ENCODE data around the gene PPP1R16B.
A peak's percentile ranks its signal among the peaks of the same experiment; 100 is the strongest.
"Not testable (repeated sequence)": the region's sequence is repeated elsewhere in the genome, so short reads cannot be mapped to it uniquely, and the experiment has no call there.

The PPP1R16B gene

GRCh38 chr20:38794057-38794456 lies 11.4 kb upstream of the PPP1R16B start:
- DNase-seq: not testable (repeated sequence)

- no peak for DNase-seq
These were observed 7.2 kb upstream of the PPP1R16B start for GRCh38 chr20:38798266-38798665.

DNA sequence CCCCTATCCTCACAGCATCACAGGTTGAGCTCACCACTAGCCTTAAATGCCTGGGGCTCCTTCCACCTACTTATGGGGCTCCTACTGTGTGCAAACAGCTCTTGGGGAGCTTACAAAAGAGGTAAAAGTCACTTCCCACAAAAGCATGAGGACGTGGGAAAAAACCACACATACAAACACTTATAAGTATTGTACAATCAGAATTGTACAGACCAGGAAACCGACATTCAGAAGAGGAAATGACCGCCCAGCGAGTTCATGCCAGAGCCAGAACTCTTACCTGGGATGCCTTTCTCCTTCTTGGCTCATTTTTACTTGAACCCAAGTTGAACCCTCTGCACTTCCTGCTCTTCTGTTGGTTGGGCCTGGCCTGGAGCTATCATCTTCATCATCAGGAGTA lies 6.3 kb upstream of the PPP1R16B start:
- DNase-seq: no peak

DNA sequence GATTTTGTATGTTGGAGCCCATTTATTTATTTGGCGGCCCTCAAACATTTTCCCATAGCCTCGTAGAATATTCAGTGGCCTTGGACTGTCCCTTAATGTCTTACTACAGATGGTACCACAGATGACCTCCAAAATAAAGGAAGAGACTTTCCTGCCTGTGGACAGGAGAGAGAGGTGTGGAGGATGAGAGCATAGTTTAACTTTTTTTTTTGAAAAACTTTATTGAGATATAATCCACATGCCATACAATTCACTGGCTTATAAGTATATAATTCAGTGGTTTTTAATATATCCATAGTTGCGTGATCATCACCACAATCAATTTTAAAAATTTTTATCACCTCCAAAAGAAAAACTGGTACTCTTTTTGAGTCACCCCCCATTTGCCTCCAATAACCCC lies 4.6 kb upstream of the PPP1R16B start:
- DNase-seq: no peak

DNA sequence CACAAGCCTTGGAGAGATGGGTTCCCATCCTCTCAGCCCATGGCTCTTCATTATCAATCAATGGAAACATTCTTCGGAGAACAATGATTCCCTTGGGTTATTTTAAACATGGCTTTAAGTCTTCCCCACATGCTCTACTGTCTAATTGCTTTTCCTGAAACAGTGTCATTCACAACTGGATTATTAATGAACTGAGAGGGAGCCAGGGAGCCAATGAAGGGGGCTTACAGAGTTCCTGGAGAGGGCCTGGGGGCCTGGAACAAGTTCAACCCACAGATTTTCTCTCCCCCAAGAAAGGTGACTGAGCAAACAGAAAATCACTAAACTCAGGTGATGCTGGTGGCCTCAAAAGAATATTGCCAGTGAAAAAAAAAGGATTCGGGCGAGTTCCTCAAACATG lies 1.3 kb upstream of the PPP1R16B start:
- DNase-seq: no peak

- DNase-seq: peak; percentile 67 to 75
These were observed 605 bp upstream of the PPP1R16B start for GRCh38 chr20:38804682-38805501.

DNA sequence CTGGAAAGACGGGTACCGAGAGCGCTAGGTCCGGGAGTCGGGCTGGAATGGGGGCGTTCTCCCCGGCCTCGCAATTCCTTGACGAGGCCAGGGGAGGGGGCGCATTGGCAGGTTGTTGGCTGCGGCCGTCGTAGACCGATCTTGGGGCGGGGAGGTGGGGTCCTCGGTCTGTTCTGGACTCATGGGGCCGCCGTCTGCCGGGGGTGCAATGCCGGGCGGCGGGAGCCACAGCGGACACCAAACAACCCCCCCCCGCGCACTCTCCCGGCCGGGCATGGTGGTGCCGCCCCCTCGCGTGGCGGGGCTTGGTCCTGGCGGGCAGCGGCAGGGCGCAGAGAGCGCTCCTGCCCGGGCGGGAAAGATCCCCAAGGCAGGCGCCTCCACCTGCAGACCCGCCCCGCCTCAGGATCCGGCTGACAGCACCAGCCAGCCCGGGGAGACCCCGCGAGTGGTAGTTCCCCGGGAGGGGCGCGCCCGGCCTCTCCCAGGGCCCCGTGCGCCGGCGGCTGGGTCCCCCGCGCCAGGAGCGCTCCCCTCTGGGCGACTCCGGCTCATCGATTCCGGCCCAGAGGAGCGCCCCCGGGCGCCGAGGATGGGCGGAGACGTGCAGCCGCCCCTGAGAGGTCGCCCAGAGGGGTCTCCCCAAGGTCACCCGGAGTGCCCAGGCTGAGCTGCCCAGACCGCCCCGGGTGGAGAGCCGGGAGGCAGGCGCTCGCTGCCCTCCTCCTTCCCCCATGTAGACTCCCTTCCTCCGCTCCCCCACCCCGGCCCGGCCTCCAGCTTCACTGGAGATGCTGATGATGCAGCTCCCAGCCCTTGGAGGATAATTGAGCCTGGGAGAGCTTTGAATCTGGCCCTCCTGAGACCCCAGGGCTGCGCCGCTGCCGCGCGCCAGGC lies 709 bp downstream of the PPP1R16B start:
- DNase-seq: peak; percentile 45 to 48

- DNase-seq: peak; percentile 35 to 39
These were observed 1.6 kb downstream of the PPP1R16B start for GRCh38 chr20:38806855-38807655.

DNA sequence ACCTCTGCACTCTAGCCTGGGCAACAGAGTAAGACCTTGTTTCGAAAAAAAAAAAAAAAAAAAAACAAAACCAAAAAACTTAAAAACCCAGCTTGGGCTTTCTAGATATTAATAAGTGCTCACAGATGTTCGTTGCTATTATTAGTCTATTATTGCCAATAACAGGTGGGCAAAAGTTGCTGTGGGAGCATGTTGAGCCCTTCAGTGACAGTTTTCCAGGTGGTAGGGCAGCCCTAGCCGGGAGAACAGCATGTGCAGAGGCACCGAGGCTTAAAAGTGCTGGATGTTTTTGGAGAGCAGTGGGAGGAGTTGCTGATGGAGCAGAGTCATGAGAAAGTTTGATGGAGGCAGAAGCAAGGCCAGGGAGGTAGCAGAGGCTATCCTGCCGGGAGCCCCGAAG lies 4.4 kb downstream of the PPP1R16B start:
- no peak for DNase-seq

DNA sequence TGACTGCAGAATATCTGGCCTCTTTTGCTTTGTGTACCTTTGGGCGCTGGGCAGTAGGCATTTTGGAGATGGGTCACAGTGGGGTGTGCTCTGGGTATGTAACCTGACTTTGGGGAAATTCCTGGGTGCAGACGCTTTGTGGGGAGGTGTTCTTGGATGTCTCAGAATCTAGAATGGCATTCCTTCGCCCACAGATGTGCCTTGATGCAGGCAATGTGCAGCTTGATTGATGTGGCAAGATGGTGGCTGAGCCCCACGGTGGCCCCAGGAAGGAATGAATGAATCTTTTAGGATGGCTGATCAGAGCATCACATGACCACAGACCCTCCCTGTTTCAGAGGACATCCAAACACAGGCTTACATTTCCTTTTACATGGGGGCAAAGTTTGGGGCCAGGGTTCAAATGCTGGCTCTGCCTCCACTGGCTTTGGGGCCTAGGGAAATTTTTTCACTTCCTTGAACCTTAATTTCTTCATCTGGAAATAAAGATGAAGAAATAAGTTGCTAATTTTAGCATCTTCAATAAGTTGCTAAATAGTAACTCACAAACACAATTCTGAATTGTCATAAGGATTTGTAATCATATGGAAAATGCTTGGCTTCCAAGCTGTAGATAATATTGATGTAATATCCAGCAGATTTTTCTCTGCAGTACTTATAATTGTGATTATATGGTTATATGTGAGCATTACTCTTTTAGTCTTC lies 5.6 kb downstream of the PPP1R16B start:
- DNase-seq: no peak

GRCh38 chr20:38811769-38812168 lies 6.3 kb downstream of the PPP1R16B start:
- DNase-seq: no peak

GRCh38 chr20:38812182-38812581 lies 6.7 kb downstream of the PPP1R16B start:
- no peak for DNase-seq

- no peak for DNase-seq
These were observed 7.4 kb downstream of the PPP1R16B start for GRCh38 chr20:38812709-38813573.

DNA sequence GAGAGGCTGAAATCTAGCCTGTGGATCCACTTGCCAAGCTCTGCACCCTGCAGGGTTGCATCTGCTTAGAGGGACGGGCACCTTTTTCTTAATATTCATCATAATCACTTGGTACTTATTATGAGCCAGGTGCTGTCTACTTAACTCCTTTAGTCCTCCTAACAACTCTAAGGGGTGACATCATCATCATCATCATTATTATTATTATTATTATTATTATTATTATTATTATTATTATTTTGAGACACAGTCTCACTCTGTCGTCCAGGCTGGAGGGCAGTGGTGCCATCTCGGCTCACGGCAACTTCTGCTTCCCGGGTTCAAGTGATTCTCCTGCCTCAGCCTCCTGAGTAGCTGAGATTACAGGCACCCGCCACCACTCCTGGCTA lies 8.1 kb downstream of the PPP1R16B start:
- not testable (repeated sequence) for DNase-seq

DNA sequence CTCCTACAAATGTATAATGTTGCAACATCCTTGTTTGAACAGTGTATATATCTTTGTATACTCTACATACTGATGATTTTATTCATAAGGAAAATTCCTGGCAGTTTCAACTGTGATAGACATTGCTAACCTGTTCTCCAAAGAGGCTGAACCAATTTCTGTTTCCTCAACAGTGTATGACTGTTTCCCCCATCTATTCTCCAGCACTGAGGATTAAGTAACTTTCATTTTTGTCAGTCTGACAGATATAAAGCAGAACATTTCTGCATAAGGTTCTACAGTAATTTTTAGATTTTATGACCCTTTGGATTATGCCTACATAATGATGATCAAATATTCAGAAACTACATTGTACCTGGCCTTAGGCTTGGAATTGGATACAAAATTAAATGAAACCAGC lies 9.9 kb downstream of the PPP1R16B start:
- no peak for DNase-seq

- no peak for DNase-seq
These were observed 12.9 kb downstream of the PPP1R16B start for GRCh38 chr20:38818113-38819065.

- no peak for DNase-seq
These were observed 20.0 kb downstream of the PPP1R16B start for GRCh38 chr20:38825571-38825900.

DNA sequence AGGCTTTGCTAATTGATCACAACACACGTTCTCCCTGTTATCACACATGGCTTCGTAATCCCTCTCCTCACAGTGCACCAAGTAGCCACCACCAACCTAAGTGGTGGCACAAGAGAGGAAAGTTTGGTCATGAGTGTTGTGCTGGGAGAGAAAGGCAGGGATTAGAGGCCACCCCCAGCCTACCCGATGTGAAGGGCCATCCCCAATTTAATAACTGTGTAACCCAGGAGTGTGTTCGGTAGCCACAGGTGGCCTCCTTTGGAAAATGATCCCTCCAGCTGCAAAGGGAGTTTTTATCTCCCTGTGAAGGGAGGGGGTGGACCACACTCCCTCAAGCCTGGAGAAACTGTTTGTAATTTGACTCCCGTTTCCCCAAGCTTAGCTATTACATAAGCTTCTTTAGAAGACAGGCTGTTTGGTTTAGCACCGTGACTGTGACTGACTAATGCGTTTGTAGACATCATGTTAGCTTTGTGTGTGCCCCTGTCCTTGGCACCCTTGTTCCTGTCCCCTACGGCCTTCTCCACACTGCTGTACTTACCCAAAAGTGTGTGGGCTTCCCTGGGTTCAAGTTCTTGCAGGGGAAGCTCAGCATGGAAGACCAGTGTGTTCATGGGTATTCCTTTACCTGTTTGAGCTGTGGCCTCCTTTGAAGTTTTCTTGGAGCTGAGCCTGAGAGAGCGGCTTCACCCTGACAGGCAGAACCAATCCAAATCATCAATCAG lies 20.6 kb downstream of the PPP1R16B start:
- no peak for DNase-seq

DNA sequence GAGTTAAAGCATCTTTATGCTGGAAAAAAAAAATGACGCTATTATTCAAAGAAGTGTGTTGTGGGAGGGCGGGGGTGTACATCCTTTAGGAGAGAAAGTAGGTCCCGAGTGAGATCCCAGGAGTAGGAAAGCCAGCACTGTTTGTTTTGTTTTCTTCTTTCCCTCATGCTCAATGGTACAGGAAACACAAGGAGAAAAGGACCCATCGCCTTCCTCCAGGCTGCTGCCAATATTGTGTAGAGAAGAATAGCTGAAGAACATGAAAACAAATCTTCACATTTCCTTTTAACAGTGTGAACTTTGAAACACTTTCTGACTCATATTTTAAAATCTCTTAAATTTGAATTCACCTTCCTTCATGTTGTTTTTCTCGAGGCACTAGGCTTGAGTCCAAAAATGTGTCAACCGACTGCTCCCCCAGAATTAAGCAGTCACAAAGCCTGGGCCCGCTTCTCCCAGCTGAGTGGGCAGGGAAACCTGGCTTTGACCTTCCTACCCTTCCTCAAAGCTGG lies 22.3 kb downstream of the PPP1R16B start:
- DNase-seq: no peak

Data from activated CD4-positive, alpha-beta T cell treated with anti-CD3 and anti-CD28 coated beads, Interleukin-2, amount 50 U/mL, for 48 hours (primary cell).